Lung (tissue), 12 donors: Measurements from ENCODE around the gene ACSF3. TPM values are rescaled to one million over a fixed set of nuclear protein-coding genes. Genes with fewer than 3 reads are reported as not detected.

Source experiments
- ATAC-seq: fragments of 200-7000 bp; cut with Tn5 transposase; one replicate; pipeline ENCODE4 v1.9.1; 2020; ENCODE audit warnings: moderate number of reproducible peaks; ENCODE audit not compliant: insufficient read depth, low FRiP score
- DNase-seq, 3 donors: peaks; one replicate each; pipeline ENCODE4 v3.0.0-alpha.2; 2013 to 2017
- H3K27ac ChIP-seq, 2 donors: one replicate each; pipeline ENCODE4 v1.5.1; 2013; ENCODE audit warnings: mild to moderate bottlenecking in 2 of 2, moderate library complexity in 2 of 2, control low read depth in 1 of 2, inconsistent platforms in 1 of 2, low read depth in 1 of 2, low read length in 1 of 2
- H3K27me3 ChIP-seq, 3 donors: one replicate each; pipeline ENCODE4 v1.5.1; 2013; ENCODE audit warnings: low read length in 2 of 3; ENCODE audit not compliant: control insufficient read depth in 3 of 3, insufficient read depth in 3 of 3
- H3K36me3 ChIP-seq, 4 donors: one replicate each; pipeline ENCODE4 v1.5.1; 2013; ENCODE audit warnings: low read length in 4 of 4, mild to moderate bottlenecking in 1 of 4, moderate library complexity in 1 of 4; ENCODE audit not compliant: control insufficient read depth in 4 of 4, insufficient read depth in 4 of 4
- H3K4me1 ChIP-seq, 5 donors: one replicate each; pipeline ENCODE4 v1.5.1; 2013; ENCODE audit warnings: low read length in 5 of 5, mild to moderate bottlenecking in 2 of 5, moderate library complexity in 1 of 5; ENCODE audit not compliant: control insufficient read depth in 5 of 5, insufficient read depth in 5 of 5
- H3K4me3 ChIP-seq: one replicate; pipeline ENCODE4 v1.5.1; 2013; ENCODE audit warnings: mild to moderate bottlenecking, control low read depth, moderate library complexity
- H3K9ac ChIP-seq, 2 donors: one replicate each; pipeline ENCODE4 v1.5.1; 2013; ENCODE audit warnings: low read length in 2 of 2, control low read depth in 1 of 2; ENCODE audit not compliant: insufficient read depth in 1 of 2
- H3K9me3 ChIP-seq, 4 donors: one replicate each; pipeline ENCODE4 v1.5.1; 2013; ENCODE audit warnings: low read length in 3 of 4, mild to moderate bottlenecking in 1 of 4, moderate library complexity in 1 of 4; ENCODE audit not compliant: control insufficient read depth in 4 of 4, insufficient read depth in 3 of 4
- WGBS, 2 donors: extraction: QIAGEN DNeasy Blood & Tissue Kit; methylation state at CpG; one replicate each; pipeline ENCODE4 v1.1.7; 2013; 5-methylcytosine and 5-hydroxymethylcytosine counted together
- polyA plus RNA-seq, 2 donors: library from polyadenylated mRNA; stranded (reverse); fragments of 200-250 nt; gene quantifications; one replicate each; pipeline ENCODE4 v1.2.1, GENCODE V29; 2013
- total RNA-seq, 2 donors: library from RNA; depleted of rRNA in 1 of 2; stranded (reverse); fragments of >200 nt in 1 of 2; gene quantifications; one replicate each; pipeline ENCODE4 v1.2.1, GENCODE V29; 2014 to 2021
- TF ChIP-seq, protein P1 (sequence below): IDR thresholded peaks from 2 replicates; pipeline ENCODE4 v1.5.1; 2012; ENCODE audit warnings: mild to moderate bottlenecking; ENCODE audit errors: control extremely low read depth, extremely low read depth
- donor health status: control.
- donor health status: control.
- donor health status: Bipolar disorder and iron deficiency.
- donor health status: healthy.
- donor health status: DM: yes; HTN: yes; CAD: no.

Gene ACSF3
- total and polyA plus RNA-seq, 4 donors: 17.4 to 33.6 (median 31.2) TPM

DNA sequence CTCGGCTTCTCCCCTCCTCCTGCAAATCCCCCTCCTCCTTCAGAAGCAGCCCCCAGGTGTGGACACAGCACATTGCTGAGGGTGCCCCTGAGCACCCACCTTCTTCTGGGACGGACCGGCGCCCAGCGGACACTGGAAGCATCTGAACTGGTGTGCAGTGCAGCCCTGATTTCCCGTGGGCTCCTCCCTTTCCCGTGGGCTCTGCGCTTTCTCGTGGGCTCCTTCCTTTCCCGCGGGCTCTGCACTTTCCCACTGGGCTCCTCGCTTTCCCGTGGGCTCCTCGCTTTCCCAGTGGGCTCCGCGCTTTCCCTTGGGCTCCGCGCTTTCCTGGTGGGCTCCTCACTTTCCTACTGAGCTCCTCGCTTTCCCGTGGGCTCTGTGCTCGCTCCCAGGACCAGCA, 32.6 kb upstream of the ACSF3 start:
- Histone ChIP-seq H3K4me3 (no peak overlapping the region), H3K4me1 (no peaks in the 10 kb centered on the region), H3K27me3 (peaks cover 0 to 8% (median 0%) of the 10 kb centered on the region in 3 donors), H3K36me3 (no peaks in the 10 kb centered on the region), H3K9me3 (peaks cover 0 to under 1% (median 0%) of the 10 kb centered on the region in 4 donors), H3K9ac (no peak overlapping the region), H3K27ac (no peak overlapping the region)
- TF ChIP-seq, protein P1, sequence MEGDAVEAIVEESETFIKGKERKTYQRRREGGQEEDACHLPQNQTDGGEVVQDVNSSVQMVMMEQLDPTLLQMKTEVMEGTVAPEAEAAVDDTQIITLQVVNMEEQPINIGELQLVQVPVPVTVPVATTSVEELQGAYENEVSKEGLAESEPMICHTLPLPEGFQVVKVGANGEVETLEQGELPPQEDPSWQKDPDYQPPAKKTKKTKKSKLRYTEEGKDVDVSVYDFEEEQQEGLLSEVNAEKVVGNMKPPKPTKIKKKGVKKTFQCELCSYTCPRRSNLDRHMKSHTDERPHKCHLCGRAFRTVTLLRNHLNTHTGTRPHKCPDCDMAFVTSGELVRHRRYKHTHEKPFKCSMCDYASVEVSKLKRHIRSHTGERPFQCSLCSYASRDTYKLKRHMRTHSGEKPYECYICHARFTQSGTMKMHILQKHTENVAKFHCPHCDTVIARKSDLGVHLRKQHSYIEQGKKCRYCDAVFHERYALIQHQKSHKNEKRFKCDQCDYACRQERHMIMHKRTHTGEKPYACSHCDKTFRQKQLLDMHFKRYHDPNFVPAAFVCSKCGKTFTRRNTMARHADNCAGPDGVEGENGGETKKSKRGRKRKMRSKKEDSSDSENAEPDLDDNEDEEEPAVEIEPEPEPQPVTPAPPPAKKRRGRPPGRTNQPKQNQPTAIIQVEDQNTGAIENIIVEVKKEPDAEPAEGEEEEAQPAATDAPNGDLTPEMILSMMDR: no peak
- no peak for DNase-seq
- no peak for ATAC-seq
- 82 to 90% methylated on average over 21 of the region's 21 CpGs for WGBS, 2 donors

DNA sequence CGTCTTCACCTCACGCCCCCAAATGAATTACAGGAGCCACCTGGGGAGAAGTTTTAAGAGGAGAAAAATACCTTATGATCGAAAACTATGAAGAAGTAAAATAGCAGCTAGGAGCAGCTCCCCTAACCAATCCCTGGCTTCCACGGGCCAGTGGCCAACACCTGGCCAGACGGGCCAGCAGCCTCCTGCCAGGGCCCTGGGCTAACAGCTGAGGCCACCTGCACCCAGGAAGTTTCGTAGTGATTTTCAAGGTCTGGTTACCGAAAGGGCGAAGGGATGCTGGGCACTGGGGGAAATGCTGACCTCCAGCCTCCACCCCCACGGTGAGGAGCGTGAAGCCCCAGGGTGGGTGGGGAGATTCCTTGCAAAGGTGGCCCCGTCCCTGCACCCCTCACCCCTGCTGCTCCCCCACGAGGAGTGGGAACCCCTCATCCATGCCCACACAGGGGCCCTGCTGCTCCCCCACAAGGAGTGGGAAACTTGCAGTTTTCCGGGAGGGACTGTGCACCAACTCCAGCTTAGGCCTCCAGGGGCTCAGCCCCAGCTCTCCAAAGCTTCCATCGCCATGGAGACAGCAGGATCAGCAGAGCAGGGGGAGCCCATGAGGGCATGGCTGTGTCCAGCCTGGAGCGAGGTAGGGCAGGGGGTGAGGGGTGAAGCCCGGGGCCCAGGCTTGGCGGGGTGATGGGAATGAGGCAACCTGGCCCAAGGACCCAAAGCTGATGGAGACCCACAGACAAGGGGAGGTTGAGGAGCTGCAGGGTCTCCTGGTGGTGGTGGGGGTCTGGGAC, 31.9 kb upstream of the ACSF3 start:
- no peak for DNase-seq
- TF ChIP-seq, protein P1: no peak
- Histone ChIP-seq H3K36me3 (no peaks in the 10 kb centered on the region), H3K4me3 (no peak overlapping the region), H3K27me3 (peaks cover 0 to 4% (median 0%) of the 10 kb centered on the region in 3 donors), H3K27ac (no peak overlapping the region), H3K4me1 (no peaks in the 10 kb centered on the region), H3K9ac (no peak overlapping the region), H3K9me3 (no peaks in the 10 kb centered on the region)
- 70 to 81% methylated on average over 17 of the region's 17 CpGs for WGBS, 2 donors
- no peak for ATAC-seq

DNA sequence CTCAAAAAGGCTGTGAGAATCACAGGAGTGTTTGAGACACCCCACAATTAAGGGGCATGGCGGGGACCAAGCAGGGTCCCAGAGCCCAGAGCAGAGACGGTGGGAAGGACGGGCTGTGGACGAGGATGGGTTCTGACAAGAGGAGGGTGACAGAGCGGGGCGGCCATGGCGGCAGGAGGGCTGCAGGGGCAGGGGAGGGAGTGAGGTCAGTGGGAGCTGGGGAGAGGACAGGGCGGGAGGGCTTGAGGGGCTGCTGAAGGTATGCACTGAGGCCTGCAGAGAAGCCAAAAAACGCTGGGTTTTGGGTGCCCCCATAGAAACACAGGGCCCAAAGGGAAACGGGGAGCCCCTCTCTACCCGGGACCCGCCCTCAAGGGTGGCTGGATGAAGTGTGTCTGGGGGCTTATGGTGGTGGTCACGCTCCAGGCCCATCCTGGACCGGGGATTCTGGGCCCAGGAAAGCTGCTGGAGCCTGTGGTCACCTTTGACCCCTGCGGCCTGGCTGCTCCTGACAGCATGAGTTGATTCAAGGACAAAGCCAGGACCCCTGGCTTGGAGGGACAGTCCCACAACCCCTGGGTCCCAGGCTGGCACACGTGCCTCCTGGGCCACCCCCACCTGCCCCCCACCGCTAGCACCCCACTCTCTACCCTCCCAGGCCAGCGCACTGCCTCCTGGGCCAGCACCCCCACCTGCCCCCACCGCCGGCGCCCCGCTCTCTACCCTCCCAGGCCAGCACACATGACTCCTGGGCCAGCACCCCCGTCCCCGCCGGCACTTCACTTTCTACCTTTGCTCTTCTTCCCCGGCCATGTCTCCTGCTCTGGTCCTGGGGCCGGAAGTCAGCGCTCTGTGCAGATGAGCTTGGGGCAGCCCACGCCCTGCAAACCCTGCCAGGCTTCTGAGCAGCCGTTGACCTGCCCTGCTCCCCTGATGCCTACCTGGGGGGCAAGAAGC, 31.0 kb upstream of the ACSF3 start:
- H3K27me3 ChIP-seq: peaks cover 0 to 4% (median 0%) of the 10 kb centered on the region in 3 donors
- H3K4me1 ChIP-seq: no peaks in the 10 kb centered on the region
- H3K27ac ChIP-seq: no peak overlapping the region
- ATAC-seq (no peak), DNase-seq (no peak)
- H3K4me3 ChIP-seq: no peak overlapping the region
- WGBS, 2 donors: 86 to 94% methylated on average over 30 of the region's 30 CpGs
- no peaks in the 10 kb centered on the region for H3K36me3 ChIP-seq
- H3K9ac ChIP-seq: no peak overlapping the region
- TF ChIP-seq, protein P1: no peak
- H3K9me3 ChIP-seq: no peaks in the 10 kb centered on the region
